ENCODE results near the gene ZNF837.

ZNF837 gene

DNA sequence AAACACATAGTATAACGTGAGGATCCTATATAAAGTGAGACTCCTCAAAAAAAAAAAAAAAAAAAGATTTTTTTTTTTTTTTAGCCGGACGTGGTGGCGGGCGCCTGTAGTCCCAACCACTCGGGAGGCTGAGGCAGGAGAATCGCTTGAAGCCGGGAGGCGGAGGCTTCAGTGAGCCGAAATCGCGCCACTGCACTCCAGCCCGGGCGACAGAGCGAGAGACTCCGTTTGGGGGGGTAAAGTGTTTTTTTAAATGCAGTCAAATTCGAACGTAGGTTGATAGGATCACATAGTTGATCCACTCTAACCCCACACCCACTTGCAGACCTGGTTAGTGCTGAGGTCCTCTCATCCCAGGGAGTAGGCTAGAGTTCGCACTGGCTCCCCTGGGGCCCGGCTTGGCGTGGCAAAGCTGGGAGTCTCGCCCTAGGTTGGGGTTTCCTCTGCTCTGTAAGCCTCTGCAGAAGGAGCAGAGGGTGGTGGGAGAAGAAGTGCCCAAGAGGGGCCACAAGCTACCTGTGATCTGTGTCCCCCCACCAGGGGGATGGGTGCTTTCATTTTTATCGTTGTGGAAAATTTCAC is 21.1 kb upstream of the ZNF837 start:
- ChIA-PET POLR2A (no interaction called here), CTCF (no interaction called here)
- DNase-seq (ENCODE audit: low read depth, low spot score), result no peak
- H3K4me3 ChIP-seq (ENCODE audit: low read depth, low read length), result peak overlapping the region; percentile 79
- TF ChIP-seq, protein P1, sequence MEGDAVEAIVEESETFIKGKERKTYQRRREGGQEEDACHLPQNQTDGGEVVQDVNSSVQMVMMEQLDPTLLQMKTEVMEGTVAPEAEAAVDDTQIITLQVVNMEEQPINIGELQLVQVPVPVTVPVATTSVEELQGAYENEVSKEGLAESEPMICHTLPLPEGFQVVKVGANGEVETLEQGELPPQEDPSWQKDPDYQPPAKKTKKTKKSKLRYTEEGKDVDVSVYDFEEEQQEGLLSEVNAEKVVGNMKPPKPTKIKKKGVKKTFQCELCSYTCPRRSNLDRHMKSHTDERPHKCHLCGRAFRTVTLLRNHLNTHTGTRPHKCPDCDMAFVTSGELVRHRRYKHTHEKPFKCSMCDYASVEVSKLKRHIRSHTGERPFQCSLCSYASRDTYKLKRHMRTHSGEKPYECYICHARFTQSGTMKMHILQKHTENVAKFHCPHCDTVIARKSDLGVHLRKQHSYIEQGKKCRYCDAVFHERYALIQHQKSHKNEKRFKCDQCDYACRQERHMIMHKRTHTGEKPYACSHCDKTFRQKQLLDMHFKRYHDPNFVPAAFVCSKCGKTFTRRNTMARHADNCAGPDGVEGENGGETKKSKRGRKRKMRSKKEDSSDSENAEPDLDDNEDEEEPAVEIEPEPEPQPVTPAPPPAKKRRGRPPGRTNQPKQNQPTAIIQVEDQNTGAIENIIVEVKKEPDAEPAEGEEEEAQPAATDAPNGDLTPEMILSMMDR (IDR thresholded peaks at IDR 0.05; ENCODE audit: insufficient read depth, low read length, missing control alignments), result no peak

GRCh38 chr19:58400916-58401839 is 20.3 kb upstream of the ZNF837 start:
- ChIA-PET CTCF (no interaction called here), POLR2A (no interaction called here)
- DNase-seq (ENCODE audit: low read depth, low spot score), result peak; percentile 94
- peak overlapping the region; percentile 79 for H3K4me3 ChIP-seq (ENCODE audit: low read depth, low read length)
- TF ChIP-seq, protein P1 (IDR thresholded peaks at IDR 0.05; ENCODE audit: insufficient read depth, low read length, missing control alignments), result no peak

GRCh38 chr19:58400316-58400915 is 19.6 kb upstream of the ZNF837 start:
- POLR2A ChIA-PET, result no interaction called here
- peak overlapping the region; percentile 76 for H3K4me3 ChIP-seq (ENCODE audit: low read depth, low read length)
- no peak for DNase-seq (ENCODE audit: low read depth, low spot score)
- TF ChIP-seq, protein P1 (IDR thresholded peaks at IDR 0.05; ENCODE audit: insufficient read depth, low read length, missing control alignments), result no peak
- CTCF ChIA-PET, result no interaction called here

DNA sequence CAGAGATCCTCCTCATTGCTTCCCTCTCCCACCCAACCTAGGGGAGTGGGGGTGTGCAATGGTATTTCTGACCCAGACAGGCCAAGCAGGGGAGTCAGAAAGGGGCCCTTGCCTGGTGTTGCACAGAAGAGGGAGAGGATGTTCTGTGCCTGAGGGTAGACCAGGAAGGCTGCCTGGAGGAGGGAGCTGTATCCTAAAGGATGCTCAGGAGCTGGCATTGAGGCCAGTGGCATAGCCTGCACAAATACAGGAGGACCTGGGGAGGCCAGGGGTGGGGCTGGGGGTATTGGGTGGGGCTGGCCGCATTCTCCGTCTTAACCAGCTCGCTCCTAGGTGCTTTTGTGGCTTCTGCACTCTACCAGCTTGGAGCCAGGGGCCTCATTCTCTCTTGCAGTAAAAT is 19.1 kb upstream of the ZNF837 start:
- no peak overlapping the region for H3K4me3 ChIP-seq (ENCODE audit: low read depth, low read length)
- POLR2A ChIA-PET, result no interaction called here
- CTCF ChIA-PET, result no interaction called here
- TF ChIP-seq, protein P1 (IDR thresholded peaks at IDR 0.05; ENCODE audit: insufficient read depth, low read length, missing control alignments), result no peak
- no peak for DNase-seq (ENCODE audit: low read depth, low spot score)

DNA sequence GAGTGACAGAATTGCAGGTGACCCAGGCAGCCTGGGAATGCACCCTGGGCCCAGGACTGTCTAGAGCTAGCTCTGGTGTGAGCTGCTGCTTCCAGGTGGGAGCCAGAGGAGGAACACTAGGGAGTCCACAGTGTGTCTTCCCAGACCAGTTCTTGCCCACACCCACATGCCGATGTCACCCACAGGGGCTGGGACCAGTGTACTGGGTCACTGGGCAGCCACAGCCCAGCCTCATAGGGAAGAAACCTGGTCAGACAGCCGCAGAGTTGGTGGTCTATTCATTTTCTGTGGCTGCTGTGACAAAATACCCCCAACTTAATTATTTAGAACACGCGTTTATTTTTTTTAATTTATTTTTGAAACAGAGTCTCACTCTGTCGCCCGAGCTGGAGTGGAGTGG is 17.7 kb upstream of the ZNF837 start:
- DNase-seq (ENCODE audit: low read depth, low spot score), result no peak
- TF ChIP-seq, protein P1 (IDR thresholded peaks at IDR 0.05; ENCODE audit: insufficient read depth, low read length, missing control alignments), result no peak
- no peak overlapping the region for H3K4me3 ChIP-seq (ENCODE audit: low read depth, low read length)
- ChIA-PET POLR2A (no interaction called here), CTCF (no interaction called here)

GRCh38 chr19:58398087-58398486 is 17.3 kb upstream of the ZNF837 start:
- POLR2A ChIA-PET, result no interaction called here

More at GRCh38 chr19:58398087-58398486, 17.3 kb upstream of the ZNF837 start:
- CTCF ChIA-PET, result no interaction called here
- TF ChIP-seq, protein P1 (IDR thresholded peaks at IDR 0.05; ENCODE audit: insufficient read depth, low read length, missing control alignments), result no peak
- DNase-seq (ENCODE audit: low read depth, low spot score), result no peak
- H3K4me3 ChIP-seq (ENCODE audit: low read depth, low read length), result no peak overlapping the region
